ENCODE data around the gene ASCL5.

ASCL5 gene

DNA sequence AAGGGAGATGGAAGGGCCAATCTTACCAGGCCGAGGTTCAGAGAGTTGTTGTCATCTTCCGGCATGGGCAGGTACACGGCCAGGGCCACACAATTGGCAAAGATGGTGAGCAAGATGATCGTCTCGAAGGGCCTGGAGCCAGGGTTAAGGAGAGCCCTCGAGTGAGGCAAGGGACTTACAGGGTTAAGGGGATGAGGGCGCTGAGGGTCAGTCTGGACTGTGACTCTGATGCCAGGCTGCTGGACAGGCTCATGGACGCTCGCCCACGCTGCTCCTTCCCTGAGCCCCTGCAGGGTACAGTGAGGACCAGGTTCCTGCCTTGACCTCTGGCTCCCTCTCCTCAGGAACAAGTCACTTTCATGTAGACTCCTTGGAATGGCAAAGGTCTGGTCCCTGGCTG, 16.8 kb downstream of the ASCL5 start:
- no peak for DNase-seq

DNA sequence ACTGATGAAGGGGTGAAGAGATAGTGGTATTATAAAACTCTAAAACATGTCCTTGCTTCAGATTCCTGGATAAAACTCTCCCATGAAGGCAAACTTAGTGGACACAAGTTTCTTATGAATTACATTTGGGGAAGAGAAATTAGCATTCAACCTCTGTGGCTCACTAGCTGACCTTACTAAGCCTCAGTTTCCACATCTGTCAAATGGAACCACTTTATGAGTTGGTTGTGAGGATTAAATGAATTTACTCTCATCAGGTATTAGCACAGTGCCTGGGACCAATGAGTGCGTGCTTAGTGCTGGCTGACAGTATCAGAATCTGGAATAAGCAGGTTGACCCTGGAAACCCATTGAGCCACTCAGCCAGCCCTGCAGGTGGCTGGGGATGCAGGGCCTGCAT, 17.3 kb downstream of the ASCL5 start:
- no peak for DNase-seq

DNA sequence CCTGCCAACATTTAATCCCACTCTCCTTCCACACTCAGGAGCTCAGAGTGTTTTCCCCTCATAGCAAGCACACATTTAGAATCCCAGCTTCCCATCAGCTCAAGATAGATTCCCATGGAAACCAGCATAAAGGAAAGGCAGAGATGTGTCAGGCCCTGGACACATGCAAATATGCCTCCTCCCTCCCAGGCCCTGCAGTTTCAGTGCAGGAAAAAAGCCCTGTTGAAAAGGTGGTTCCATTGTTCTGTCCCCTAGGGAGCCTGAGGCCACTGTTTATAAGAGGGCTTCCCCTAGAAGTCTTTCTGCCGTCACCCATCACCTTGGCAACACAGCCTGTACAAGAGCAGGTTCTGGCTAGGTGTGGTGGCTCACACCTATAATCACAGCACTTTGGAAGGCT, 18.4 kb downstream of the ASCL5 start:
- DNase-seq: no peak

DNA sequence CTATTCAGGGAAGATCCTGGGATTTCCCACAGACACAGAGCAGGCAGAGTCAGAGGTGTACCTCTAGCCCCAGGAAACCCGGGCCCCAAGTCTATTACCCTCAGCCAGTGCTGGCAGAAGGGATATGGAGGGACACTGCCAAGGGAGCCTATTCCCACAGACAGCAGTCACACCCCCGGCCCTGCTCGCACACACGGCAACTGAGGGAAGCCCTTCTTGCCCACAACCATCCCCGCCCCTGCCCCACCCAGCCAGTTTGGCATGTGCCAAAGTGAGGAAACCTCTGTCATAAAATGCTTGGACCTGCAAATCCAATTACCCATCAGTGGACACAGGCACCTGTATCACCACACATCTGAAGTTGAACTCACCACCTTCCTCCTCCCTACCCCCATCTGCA, 21.3 kb downstream of the ASCL5 start:
- no peak for DNase-seq

DNA sequence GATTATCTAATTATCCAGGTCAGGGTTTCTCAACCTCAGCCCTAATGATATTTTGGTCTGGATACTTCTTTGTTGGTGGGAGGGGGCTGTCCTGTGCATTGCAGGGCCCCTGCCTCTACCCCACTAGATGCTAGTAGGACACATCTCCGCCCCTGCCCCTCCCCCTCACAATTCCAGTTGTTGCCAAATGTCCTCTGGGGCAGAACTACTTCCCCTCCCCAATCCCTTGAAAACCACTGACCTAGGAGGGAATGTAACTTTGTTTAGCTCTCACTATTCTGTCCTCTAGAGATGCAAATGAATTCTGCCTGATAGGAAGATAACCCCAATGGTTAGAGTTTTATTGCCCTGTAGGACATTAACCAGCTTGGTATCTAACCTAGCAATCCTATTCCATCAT, 22.8 kb downstream of the ASCL5 start:
- DNase-seq: no peak

DNA sequence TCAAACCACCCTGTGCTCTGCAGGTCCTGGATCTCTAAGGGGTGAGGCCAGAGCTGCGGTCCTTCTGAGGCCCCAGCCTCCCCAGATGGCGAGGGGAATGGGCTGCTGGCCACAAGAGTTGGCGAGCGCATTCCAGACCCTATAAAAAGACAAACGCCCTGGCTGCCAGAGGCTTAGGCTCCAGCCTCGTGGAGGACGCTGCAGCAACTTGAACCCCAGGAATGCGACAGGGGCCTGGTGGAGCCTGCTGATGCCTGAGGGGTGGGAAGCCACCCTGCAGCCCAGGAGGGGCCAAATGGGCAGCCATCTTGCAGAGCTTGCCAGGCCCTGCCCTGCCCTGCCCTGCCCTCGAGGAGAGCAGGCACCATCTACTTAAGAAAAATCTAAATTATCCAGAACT, 23.3 kb downstream of the ASCL5 start:
- DNase-seq: no peak

DNA sequence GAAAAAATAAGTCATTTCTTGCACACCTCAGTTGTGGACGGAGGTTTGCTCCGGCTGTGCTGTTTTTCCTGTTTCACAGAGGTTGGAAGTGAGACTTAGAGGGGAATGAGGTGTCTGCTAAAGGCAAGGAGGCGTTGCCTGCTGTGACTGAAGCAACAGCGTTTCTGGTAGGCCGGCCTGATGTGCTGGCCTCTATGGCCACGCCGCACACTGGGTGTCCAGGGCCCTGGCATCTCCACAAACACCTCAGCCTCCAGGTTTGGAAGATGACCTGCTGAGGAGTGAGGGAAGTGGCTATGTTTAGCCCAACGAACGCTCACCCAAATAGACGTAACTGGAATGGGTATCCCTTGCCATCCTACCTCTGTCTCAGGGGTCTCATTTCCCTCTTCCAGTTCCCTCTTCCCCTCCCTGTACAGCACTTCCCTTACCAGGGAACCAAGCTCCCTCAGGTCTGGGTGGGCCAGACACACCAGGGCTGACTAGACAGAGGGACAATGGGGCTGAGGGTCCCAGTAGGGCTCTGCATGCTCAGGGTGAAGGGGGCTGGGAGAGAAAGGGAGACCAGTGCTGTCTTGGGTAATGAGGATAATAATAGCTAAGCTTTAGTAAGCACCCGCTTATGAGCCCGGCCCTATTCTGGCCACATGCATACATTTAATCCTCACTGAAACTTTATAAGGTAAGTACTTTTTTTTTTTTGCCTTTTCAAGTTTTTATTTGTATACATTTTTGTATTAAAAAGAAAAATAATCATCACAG, 26.6 kb downstream of the ASCL5 start:
- DNase-seq: no peak

DNA sequence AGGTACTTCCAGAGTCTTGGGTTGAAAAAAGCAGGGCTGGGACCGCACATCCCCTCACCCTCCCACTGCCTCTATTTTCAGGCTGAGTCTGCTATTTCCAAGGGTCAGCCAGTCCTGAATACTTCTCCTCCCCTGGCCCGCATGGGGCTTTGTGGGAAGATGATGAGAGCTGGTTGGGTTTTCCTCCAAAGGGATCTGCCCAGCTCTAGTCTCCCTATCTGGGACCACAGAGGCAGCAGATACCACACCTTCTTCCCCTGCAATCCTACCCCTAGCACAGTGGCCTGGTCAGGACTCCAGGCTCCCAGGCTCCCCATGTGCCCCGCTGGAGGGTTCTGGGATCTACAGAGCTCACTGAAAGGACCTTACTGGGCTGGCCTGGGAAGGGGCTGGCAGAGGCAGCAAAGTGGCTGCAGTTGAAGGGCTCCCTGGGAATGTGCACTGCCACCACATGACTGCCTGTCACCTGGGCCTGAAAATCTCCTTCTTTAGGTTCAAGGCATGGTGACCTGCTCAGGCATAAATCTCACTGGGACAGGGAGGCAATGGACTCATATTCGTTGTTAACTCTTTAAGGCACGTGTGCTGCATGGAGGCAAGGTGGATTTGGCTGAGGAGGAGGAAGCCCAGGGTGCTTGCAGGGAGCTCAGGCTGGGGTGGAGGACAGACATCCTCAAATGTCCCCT, 27.8 kb downstream of the ASCL5 start:
- no peak for DNase-seq

DNA sequence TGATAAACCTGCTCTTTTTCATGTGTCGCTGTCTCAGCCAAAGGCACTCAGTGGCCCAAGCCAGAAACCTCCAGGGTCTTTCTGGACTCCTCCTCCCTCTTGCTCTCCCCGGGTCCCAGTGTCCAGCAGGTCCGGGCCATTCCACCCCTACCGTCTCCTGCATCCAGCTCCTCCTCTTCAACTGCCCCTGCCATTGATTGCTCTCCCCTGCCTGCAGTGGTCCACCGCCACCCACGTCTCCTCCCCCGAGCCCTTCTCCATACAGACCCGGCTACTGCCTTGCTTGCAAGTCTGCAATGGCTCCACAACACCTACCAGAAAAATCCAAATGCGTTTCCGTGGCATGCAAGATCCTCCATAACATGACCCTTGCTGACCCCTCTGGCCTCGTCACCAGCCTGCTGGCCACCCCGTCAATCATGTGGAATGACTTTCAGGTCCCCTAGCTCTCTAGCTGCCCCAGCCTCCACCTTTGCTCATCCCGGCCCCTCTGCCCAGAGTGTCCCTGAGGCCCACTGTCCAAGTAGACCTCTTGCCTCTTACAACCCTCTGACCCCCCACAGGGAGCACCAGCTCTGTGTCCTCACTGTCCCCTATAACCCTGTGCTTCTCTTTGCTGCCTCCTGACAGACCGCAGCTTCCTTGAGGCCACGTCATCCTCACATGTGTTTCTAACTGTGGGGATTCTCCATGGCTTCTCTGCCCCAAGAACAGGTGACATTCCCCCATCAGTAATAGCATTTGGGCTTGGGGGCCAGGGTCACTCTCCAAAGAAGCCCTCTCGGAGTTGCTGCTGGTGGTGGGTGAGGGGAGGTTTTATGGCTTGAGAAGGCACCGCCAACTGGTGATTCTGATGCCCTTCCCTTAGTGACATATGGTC, 29.8 kb downstream of the ASCL5 start:
- DNase-seq: no peak

DNA sequence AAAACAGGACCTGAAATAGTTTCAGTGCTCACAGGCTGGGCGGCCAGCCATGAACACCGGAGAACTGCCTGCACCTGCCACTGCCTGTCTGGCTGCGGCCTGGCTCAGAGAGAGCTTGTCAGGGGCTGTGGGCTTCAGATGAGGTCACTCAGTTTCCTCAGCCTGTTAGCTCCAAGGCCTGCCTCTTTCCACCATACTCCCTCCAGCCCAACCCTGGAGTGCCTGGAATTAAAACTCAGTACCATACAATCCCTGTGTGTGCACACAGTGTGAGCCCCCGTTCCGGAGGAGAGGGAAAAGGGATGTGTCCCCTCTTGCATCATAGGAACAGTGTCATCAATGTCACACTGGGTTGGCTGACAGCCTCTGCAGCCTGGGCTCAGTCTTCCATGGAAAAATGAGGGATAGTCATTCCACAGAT, 30.9 kb downstream of the ASCL5 start:
- DNase-seq: no peak

DNA sequence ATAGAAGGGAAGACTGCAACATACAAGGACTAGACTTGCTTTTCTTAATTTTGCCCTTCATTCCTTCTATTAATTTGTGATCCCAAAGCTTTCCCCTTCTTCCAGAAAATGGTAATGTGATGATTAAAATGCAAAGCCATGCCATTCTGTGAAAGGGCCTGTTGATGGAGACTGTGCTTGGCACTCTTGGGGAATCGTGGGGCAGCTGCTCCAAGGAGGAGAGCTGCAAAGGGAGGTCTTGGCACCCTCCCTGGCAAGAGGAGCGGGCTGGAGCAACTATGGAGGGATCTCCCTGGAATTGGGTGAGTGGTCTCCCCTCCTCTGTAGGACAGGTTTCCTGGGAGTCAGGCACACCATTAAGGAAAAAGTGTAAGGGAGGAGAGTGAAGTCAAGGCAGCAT, 31.4 kb downstream of the ASCL5 start:
- DNase-seq: no peak

DNA sequence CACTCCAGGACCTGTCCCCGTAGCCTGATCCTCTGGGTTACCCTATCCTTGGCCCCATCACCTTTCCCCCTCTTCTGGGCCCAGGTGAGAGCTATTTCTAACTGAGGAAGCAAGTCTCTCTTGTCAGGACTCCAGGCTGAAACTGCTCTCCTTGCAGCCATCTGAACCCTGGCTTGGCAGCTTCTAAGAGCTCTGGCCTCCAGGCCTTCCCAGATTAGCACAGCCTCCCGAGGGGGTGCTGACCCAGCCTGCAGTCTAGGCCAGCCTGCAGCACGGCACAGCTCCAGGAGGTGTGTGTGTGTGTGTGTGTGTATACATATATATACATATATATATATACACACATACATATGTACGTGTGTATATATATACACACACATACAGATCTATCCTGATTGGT, 32.2 kb downstream of the ASCL5 start:
- DNase-seq: no peak

DNA sequence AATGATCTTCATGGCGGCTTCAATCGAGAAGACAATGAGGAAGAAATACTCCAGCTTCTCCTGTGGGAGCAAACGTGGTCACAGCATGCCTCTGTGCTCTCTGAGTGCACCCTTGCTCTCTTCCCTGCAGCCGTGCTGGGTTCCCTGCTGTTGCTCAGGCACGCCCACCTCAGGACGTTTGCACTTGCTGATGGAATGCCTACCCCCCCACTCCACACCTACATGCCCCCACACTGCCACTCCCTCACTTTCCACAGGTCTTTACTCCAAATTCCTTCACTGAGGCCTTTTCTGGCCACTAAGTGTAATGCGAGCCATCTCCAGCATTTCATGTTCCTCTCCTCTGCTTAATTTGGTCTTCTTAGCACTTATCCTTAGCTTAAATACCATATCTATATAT, 33.0 kb downstream of the ASCL5 start:
- no peak for DNase-seq

DNA sequence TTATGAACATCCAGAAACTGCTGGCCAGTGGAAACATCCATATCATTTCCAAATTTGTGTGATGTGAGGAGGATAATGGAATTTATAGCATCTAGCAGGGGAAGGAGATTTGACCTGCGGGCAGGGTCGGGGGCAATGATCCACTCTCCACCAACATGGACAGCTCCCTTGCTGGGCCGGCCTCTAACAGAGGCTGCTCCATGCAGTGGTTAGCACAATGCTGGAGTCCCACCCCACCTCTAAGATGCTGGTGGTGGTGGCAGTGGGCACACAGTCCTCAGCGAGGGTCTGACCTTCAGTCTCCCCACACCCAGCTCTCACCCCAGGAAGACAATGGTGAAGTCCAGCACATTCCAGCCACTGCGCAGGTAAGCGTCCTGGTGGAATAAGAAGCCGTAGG, 33.4 kb downstream of the ASCL5 start:
- DNase-seq: no peak

DNA sequence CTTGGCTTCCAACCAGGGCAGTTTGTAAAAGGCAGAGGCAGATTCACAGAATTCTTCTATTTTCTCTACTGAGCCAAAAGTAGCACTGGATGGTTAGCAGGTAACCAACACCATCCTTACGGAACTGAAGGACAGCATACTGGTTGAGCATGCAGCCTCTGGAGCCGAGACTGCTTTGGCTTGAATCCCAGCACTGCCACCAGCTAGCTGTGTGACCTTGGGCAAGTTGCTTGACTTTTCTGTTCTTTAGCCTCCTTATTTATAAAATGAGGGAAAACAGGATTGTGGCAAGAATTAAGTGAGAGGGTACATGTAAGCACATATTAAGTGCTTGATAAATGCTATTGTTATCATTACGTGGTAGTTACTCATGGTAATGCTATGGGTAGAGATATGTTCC, 34.2 kb downstream of the ASCL5 start:
- no peak for DNase-seq

DNA sequence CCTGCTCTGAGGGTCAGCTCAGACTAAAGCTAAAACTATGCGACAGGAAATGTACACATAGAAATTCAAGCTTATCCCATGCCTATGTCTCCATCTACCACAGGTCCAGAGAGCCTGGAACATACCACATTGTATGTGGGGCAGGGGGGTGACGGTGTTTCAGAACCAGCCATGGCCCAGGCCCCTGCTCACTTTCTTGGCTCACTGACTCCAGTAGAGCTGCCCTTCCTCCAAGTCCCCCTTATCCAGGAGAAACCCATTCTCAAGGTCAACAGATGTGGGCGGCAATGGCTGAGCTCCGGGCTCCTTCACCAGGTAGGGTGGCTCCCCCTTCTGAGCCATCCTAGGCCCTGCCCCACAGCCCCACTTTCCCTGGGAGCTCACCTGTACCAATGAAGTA, 35.7 kb downstream of the ASCL5 start:
- no peak for DNase-seq

DNA sequence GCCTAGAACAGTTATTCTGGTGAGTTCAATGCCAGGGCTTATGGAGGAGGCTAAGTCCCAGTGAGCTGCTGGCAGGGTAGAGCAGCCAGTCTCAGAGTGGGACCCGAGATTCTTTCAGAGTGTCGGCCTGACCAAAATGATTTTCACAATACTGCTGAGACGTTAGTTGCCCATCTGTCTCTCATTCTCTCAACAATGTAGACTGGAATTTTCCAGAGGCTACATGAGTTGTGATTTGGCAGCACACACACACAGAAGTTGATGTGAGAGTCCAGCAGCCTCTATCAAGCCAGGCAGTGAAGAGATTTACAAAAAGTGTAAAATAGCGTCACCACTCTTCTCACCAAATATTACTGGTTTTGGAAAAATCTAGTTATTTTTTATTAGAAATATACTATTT, 36.4 kb downstream of the ASCL5 start:
- no peak for DNase-seq

DNA sequence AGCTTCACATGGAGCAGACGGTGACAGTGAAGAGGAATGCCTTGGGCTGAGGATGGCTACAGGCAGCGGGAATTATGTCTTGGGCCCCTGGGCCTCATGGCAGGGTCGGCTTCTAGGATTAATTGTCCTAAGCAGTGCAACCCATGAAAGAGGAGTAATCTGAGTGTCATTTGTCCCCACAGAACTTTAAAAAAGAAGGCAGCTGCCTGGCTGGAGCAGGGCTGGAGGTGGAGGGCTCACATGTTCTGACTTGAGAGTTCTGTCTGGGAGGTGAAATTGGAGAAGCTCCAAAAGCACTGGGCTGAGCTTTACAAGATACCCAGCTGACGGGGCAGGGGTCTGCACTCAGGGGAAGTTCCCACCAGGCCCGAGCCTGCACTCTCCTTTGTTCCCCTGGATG, 37.4 kb downstream of the ASCL5 start:
- no peak for DNase-seq

DNA sequence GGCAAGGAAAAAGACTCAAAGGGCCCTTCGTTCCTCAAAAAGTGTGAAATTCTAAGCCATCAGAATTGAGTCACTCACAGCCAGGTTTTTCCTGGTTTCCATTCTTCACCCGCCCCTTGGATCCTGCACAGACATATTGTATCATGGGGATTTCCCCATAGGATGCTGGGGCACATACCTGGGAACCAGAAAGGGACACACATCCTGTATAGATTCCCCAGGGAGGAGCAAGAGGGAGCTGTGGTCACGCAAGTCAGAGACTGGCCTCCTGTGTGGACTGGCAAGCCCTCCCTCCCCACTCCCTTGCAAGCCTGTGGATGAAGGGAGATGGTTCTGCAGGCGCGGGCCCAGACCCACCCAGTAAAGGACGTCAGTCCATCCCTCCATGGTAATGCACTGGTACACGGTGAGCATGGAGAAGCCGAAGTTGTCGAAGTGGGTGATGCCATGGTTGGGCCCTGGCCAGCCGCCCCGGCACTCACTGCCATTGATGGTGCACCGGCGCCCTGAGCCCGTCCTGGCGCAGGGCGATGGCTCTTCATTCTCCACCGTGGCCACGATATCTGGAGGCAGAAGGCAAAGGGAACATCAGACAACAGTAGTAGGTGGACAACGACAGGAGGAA, 38.0 kb downstream of the ASCL5 start:
- DNase-seq: no peak

DNA sequence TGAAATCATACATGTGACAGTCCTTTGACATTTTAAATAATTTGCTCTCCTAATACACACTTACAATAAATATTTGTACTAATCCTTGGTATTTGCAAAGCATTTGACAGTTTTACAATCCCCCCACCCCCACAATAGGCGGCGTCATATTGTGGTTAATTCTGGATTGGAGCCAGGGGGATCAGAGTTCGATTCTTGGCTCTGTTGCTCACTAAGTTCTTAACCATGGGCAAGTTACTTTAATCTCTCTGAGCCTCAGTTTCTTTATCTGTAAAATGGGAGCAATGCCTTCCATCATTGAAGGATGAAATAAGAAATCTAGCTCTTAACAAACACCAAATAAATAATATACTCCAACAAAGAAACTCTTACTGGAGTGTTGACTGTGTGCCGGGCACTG, 38.6 kb downstream of the ASCL5 start:
- DNase-seq: no peak

DNA sequence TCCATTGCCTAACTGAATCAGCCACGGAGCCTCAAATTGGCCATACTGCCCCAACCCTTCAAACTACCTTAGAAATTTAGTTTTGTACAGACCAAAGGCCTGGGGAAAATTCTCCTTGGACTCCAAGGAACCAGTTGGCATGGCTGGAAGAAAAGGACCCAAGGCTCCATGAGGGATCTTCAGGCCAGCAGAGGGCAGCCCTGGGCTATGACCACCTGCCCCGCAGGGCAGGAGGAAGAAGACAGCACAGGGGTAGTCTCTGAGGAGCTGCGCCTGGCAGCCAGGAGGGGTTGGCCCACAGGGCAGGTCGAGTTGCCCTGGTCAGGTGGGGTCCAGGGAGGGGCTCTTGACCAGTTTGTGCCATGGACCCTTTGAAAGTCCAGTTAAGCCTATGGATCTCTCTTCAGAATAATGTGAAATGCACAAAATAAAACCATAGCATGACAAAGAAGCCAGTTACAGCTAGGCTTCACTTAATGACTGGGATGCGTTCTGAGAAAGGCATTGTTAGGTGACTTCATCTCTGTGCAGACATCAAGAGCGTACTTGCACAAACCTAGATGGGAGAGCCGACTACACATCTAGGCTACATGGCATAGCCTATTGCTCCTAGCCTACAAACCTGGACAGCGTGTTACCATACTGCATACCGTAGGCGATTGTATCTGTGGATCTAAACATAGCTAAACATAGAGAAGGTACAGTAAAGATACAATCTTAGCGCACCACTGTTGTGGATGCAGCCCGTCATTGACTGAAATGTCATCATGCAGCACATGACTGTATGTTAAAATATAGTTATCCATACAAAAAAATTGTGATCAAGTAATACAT, 40.9 kb downstream of the ASCL5 start:
- DNase-seq: peak; percentile 56

DNA sequence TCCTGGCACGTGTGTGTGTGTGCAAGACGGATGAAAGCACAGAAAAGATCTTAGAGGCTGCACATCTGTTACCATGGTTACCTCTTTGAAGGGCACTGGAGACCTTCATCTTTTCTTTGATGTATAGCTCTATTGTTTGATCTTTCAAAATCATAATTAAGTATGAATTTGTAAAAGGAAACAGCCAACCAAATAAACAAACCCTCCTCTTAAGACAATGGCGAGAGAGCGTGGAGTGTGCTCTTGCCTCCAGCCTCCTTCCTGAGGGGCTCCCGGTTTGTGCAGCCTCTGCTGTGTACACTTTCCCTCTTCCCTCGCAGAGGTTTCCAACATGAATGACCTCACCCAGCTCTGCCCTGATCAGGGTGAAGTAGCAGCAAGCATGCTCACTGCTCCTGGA, 42.7 kb downstream of the ASCL5 start:
- no peak for DNase-seq

Data from CD4-positive, alpha-beta T cell treated with Interleukin-17A for 4 hours (primary cell).